Endothelial cell of umbilical vein (primary cell): ENCODE results near the gene RPS15A. TPM values are rescaled to one million over a fixed set of nuclear protein-coding genes. Genes with fewer than 3 reads are reported as not detected.
"Not testable (repeated sequence)": the region's sequence is repeated elsewhere in the genome, so short reads cannot be mapped to it uniquely, and the experiment has no call there.

ENCODE experiments used
- BruUV-seq: library from RNA; stranded (reverse); fragments of 400-500 nt; replicated peaks from 2 replicates; lab custom pipeline; 2021; lab: Mats Ljungman, UMichigan
- CTCF ChIA-PET: fragments of 300-600, 350-600 bp; sonication (Branson Sonifier 250); formaldehyde crosslinking; loops from one replicate; lab custom pipeline; 2021; ENCODE audit warnings: antibody characterized with exemption, inconsistent platforms; lab: Charles Lee
- POLR2A ChIA-PET: fragments of 300-600, 350-600 bp; sonication (Branson Sonifier 250); formaldehyde crosslinking; loops from one replicate; lab custom pipeline; 2021; ENCODE audit warnings: antibody characterized with exemption, inconsistent platforms; lab: Charles Lee
- DNase-seq: peaks from one replicate; pipeline ENCODE4 v3.0.0-alpha.2; 2011; ENCODE audit warnings: low read depth, low spot score
- FAIRE-seq: peaks from 2 replicates; lab custom pipeline; 2011; peaks lifted over from hg19 to GRCh38; lab: Jason Lieb, UNC
- H2AFZ ChIP-seq: 2 replicates; pipeline ENCODE4 v1.6.0; 2012; ENCODE audit warnings: low read depth, low read length, control low read depth, inconsistent platforms
- H3K27ac ChIP-seq: 2 replicates; pipeline ENCODE4 v1.5.1; 2011; ENCODE audit warnings: low read depth, mild to moderate bottlenecking, control low read depth, low read length, moderate library complexity; ENCODE audit not compliant: insufficient read depth
- H3K27me3 ChIP-seq, 2 experiments: 2 replicates each; pipeline versions ENCODE4 v1.6.0 to v1.6.1; 2011; ENCODE audit warnings: low read length in 2 of 2, mixed read lengths in 1 of 2; ENCODE audit not compliant: control insufficient read depth in 2 of 2, insufficient read depth in 2 of 2
- H3K36me3 ChIP-seq, 2 experiments: 2 replicates in 1 of 2; 3 replicates in 1 of 2; pipeline ENCODE4 v1.5.1; 2011; ENCODE audit warnings: low read length in 2 of 2, mild to moderate bottlenecking in 1 of 2, moderate library complexity in 1 of 2; ENCODE audit not compliant: control insufficient read depth in 2 of 2, insufficient read depth in 2 of 2; ENCODE audit errors: extremely low read depth in 1 of 2
- H3K4me1 ChIP-seq: 3 replicates; pipeline ENCODE4 v1.5.1; 2011; ENCODE audit warnings: mild to moderate bottlenecking, low read length; ENCODE audit not compliant: control insufficient read depth, insufficient read depth; ENCODE audit errors: extremely low read depth
- H3K4me2 ChIP-seq: 2 replicates; pipeline ENCODE4 v1.6.1; 2011; ENCODE audit warnings: low read length, control low read depth, mixed read lengths; ENCODE audit not compliant: insufficient read depth
- H3K4me3 ChIP-seq, 3 experiments: fragments of 200-600 bp in 1 of 3; sonication (generic), shearing (Covaris generic) in 1 of 3; replicated peaks in 1 of 3; 2 replicates each; pipeline ENCODE4 v1.5.1; 2011 to 2016; ENCODE audit warnings: control low read depth in 3 of 3, low read length in 3 of 3, mild to moderate bottlenecking in 2 of 3, inconsistent platforms in 1 of 3, low read depth in 1 of 3, moderate library complexity in 1 of 3; ENCODE audit not compliant: insufficient read depth in 1 of 3
- H3K79me2 ChIP-seq: 2 replicates; pipeline ENCODE4 v1.6.0; 2012; ENCODE audit warnings: low read length, inconsistent platforms; ENCODE audit not compliant: control insufficient read depth, insufficient read depth
- H3K9ac ChIP-seq: replicated peaks from 2 replicates; pipeline ENCODE3; 2011; ENCODE audit warnings: low read length, control low read depth; ENCODE audit not compliant: insufficient read depth; ENCODE audit errors: extremely low read depth
- H3K9me1 ChIP-seq: replicated peaks from 3 replicates; pipeline ENCODE4 v1.6.0; 2011; ENCODE audit warnings: mild to moderate bottlenecking, low read length; ENCODE audit not compliant: control insufficient read depth, insufficient read depth; ENCODE audit errors: extremely low read depth
- H3K9me3 ChIP-seq: replicated peaks from 2 replicates; pipeline ENCODE4 v1.5.1; 2012; ENCODE audit warnings: low read length, inconsistent platforms; ENCODE audit not compliant: control insufficient read depth, insufficient read depth
- H4K20me1 ChIP-seq: replicated peaks from 2 replicates; pipeline ENCODE3; 2011; ENCODE audit warnings: mild to moderate bottlenecking, low read length; ENCODE audit not compliant: control insufficient read depth, insufficient read depth; ENCODE audit errors: extremely low read depth
- dilution Hi-C: fragments of 300-500 bp; cut with MboI; formaldehyde crosslinking; loops from one replicate; pipeline ENCODE4 v1.15.0; 2019; ENCODE audit warnings: low sequenced_read_pairs; ENCODE audit not compliant: extremely low pct_ligation_motif_present
- intact Hi-C: fragments of 100-400 bp; cut with micrococcal nuclease; formaldehyde crosslinking; loops from one replicate; pipeline ENCODE4 v1.10.0; 2022
- polyA plus RNA-seq, 4 experiments: library from polyadenylated mRNA; depleted of rRNA in 3 of 4; stranded (reverse) in 3 of 4; unstranded in 1 of 4; fragments of >200 nt; gene quantifications; 2 replicates each; pipeline versions ENCODE4 v1.2.1 to v1.2.3, GENCODE V29; 2011 to 2012; ENCODE audit warnings: missing spikeins in 1 of 4
- total RNA-seq: library from RNA; stranded (reverse); gene quantifications from 2 replicates; pipeline ENCODE4 v1.2.3, GENCODE V29; 2021

RPS15A gene
- total and polyA plus RNA-seq, 2 donors (not counting 3 experiments of a cell fraction or from before 2014, with no cell fraction given), result 1,299 to 4,163 TPM

GRCh38 chr16:18742870-18743269, 47.3 kb downstream of the RPS15A start:
- H3K9me3 ChIP-seq, H3K9ac ChIP-seq, H3K4me1 ChIP-seq, POLR2A ChIA-PET, H3K36me3 ChIP-seq, intact Hi-C loops, H3K79me2 ChIP-seq, H3K4me2 ChIP-seq, H3K27ac ChIP-seq, H4K20me1 ChIP-seq, CTCF ChIA-PET, BruUV-seq, dilution Hi-C loops, H3K9me1 ChIP-seq, DNase-seq, H3K4me3 ChIP-seq, H2AFZ ChIP-seq, H3K27me3 ChIP-seq: not testable (repeated sequence)
- peak; percentile 49 for FAIRE-seq

- intact Hi-C loops, H3K4me3 ChIP-seq, H2AFZ ChIP-seq, H3K36me3 ChIP-seq, BruUV-seq, H3K27me3 ChIP-seq, H4K20me1 ChIP-seq, H3K27ac ChIP-seq, POLR2A ChIA-PET, H3K4me1 ChIP-seq, dilution Hi-C loops, H3K79me2 ChIP-seq, H3K4me2 ChIP-seq, DNase-seq, H3K9me1 ChIP-seq, H3K9ac ChIP-seq, H3K9me3 ChIP-seq, CTCF ChIA-PET: not testable (repeated sequence)
- peak; percentile 21 for FAIRE-seq
Measured at GRCh38 chr16:18740027-18740426, 50.1 kb downstream of the RPS15A start.

DNA sequence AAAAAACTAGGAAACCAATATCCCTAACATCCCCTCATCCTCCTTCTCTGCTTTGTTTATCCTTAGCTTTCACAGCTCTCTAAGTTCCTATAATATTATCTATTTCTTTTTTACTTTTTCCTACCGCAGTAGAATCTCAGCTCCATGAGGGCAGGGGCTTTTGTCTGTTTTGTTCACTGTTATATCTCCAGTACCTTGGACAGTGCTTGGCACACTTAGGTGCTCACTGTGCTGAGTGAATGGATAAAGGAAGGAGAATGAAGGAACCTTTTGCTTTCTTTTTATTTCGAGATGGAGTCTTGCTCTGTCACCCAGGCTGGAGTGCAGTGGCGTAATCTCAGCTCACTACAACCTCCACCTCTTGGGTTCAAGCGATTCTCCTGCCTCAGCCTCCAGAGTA, 51.4 kb downstream of the RPS15A start:
- H3K36me3 ChIP-seq, H3K79me2 ChIP-seq, H2AFZ ChIP-seq, DNase-seq, H3K9me1 ChIP-seq, CTCF ChIA-PET, BruUV-seq, POLR2A ChIA-PET, H3K27ac ChIP-seq, dilution Hi-C loops, H3K9me3 ChIP-seq, H3K4me1 ChIP-seq, H3K4me2 ChIP-seq, H3K9ac ChIP-seq, H4K20me1 ChIP-seq, intact Hi-C loops, H3K4me3 ChIP-seq, H3K27me3 ChIP-seq, FAIRE-seq: not testable (repeated sequence)

DNA sequence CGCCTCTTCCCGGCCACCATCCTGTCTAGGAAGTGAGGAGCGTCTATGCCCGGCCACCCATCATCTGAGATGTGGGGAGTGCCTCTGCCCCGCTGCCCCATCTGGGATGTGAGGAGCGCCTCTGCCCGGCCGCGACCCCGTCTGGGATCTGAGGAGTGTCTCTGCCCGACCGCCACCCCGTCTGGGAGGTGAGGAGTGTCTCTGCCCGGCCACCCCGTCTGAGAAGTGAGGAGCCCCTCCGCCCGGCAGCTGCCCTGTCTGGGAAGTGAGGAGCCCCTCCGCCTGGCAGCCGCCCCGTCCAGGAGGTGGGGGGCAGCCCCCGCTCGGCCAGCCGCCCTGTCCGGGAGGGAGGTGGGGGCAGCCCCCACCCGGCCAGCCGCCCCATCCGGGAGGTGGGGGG, 55.9 kb downstream of the RPS15A start:
- H3K4me1 ChIP-seq, H4K20me1 ChIP-seq, H3K27me3 ChIP-seq, FAIRE-seq, H3K4me3 ChIP-seq, H2AFZ ChIP-seq, H3K9ac ChIP-seq, H3K4me2 ChIP-seq, H3K36me3 ChIP-seq, CTCF ChIA-PET, BruUV-seq, H3K27ac ChIP-seq, H3K9me3 ChIP-seq, intact Hi-C loops, DNase-seq, H3K9me1 ChIP-seq, H3K79me2 ChIP-seq, POLR2A ChIA-PET, dilution Hi-C loops: not testable (repeated sequence)
